Activated naive CD4-positive, alpha-beta T cell treated with anti-CD3 and anti-CD28 coated beads, Interleukin-2, amount 50 U/mL, for 24 hours (primary cell): ENCODE results near the gene AOAH.

ENCODE experiments used
- H3K27ac Mint-ChIP-seq: one replicate; pipeline ENCODE4 v1.8.0; 2021; ENCODE audit warnings: mild to moderate bottlenecking, mixed read lengths
- H3K27me3 Mint-ChIP-seq: one replicate; pipeline ENCODE4 v1.8.0; 2021; ENCODE audit warnings: mixed read lengths
- H3K36me3 Mint-ChIP-seq: one replicate; pipeline ENCODE4 v1.8.0; 2021; ENCODE audit warnings: mixed read lengths
- H3K4me1 Mint-ChIP-seq: one replicate; pipeline ENCODE4 v1.8.0; 2021; ENCODE audit warnings: mixed read lengths
- H3K4me3 Mint-ChIP-seq: one replicate; pipeline ENCODE4 v1.8.0; 2021; ENCODE audit warnings: mild to moderate bottlenecking, mixed read lengths
- H3K9me3 Mint-ChIP-seq: one replicate; pipeline ENCODE4 v1.8.0; 2021; ENCODE audit warnings: mixed read lengths

The AOAH gene

GRCh38 chr7:36723951-36724664 lies at the start of gene AOAH:
TSS of gene AOAH (minus strand) at chr7:36724494. CDS start at chr7:36724148, 346 bp downstream.
- Mint-ChIP-seq H3K4me3 (peak within 1 kb of the TSS; percentile 76), H3K27me3 (no peaks in the 10 kb centered on the region), H3K4me1 (peaks cover 74% of the 10 kb centered on the region), H3K9me3 (peaks cover 4% of the 10 kb centered on the region), H3K27ac (peak within 1 kb of the TSS; percentile 84), H3K36me3 (peaks cover 1% of the 10 kb centered on the region)

- H3K27ac Mint-ChIP-seq, result no peak overlapping the region
- H3K4me1 Mint-ChIP-seq, result peaks cover 27% of the 10 kb centered on the region
- H3K4me3 Mint-ChIP-seq, result no peak overlapping the region
- no peaks in the 10 kb centered on the region for H3K36me3 Mint-ChIP-seq
- no peaks in the 10 kb centered on the region for H3K9me3 Mint-ChIP-seq
- H3K27me3 Mint-ChIP-seq, result no peaks in the 10 kb centered on the region
Observed at GRCh38 chr7:36766451-36766850, 42.2 kb upstream of the AOAH start.

GRCh38 chr7:36765605-36766004 lies 41.3 kb upstream of the AOAH start:
- Mint-ChIP-seq H3K36me3 (no peaks in the 10 kb centered on the region), H3K4me3 (no peak overlapping the region), H3K4me1 (peaks cover 27% of the 10 kb centered on the region)

GRCh38 chr7:36764929-36765328 lies 40.6 kb upstream of the AOAH start:
- Mint-ChIP-seq H3K4me3 (no peak overlapping the region), H3K27ac (no peak overlapping the region), H3K36me3 (no peaks in the 10 kb centered on the region), H3K4me1 (peaks cover 27% of the 10 kb centered on the region), H3K27me3 (no peaks in the 10 kb centered on the region), H3K9me3 (no peaks in the 10 kb centered on the region)

More at GRCh38 chr7:36765605-36766004, 41.3 kb upstream of the AOAH start:
- Mint-ChIP-seq H3K9me3 (no peaks in the 10 kb centered on the region), H3K27me3 (no peaks in the 10 kb centered on the region), H3K27ac (no peak overlapping the region)

- H3K9me3 Mint-ChIP-seq, result no peaks in the 10 kb centered on the region
- peaks cover 27% of the 10 kb centered on the region for H3K4me1 Mint-ChIP-seq
- H3K4me3 Mint-ChIP-seq, result no peak overlapping the region
- no peaks in the 10 kb centered on the region for H3K27me3 Mint-ChIP-seq
- H3K27ac Mint-ChIP-seq, result no peak overlapping the region
- H3K36me3 Mint-ChIP-seq, result no peaks in the 10 kb centered on the region
Observed at GRCh38 chr7:36763132-36763816, 39.0 kb upstream of the AOAH start.

- Mint-ChIP-seq H3K27ac (no peak overlapping the region), H3K4me3 (no peak overlapping the region), H3K27me3 (no peaks in the 10 kb centered on the region), H3K36me3 (no peaks in the 10 kb centered on the region), H3K4me1 (peaks cover 27% of the 10 kb centered on the region), H3K9me3 (no peaks in the 10 kb centered on the region)
Observed at GRCh38 chr7:36762394-36762793, 38.1 kb upstream of the AOAH start.

- H3K27me3 Mint-ChIP-seq, result no peaks in the 10 kb centered on the region
- H3K27ac Mint-ChIP-seq, result no peak overlapping the region
- no peak overlapping the region for H3K4me3 Mint-ChIP-seq
- H3K36me3 Mint-ChIP-seq, result no peaks in the 10 kb centered on the region
- H3K4me1 Mint-ChIP-seq, result peaks cover 24% of the 10 kb centered on the region
- no peaks in the 10 kb centered on the region for H3K9me3 Mint-ChIP-seq
Observed at GRCh38 chr7:36761835-36762234, 37.5 kb upstream of the AOAH start.

- no peak overlapping the region for H3K27ac Mint-ChIP-seq
- no peaks in the 10 kb centered on the region for H3K27me3 Mint-ChIP-seq
- H3K9me3 Mint-ChIP-seq, result no peaks in the 10 kb centered on the region
- H3K4me3 Mint-ChIP-seq, result no peak overlapping the region
- H3K36me3 Mint-ChIP-seq, result no peaks in the 10 kb centered on the region
- H3K4me1 Mint-ChIP-seq, result peaks cover 17% of the 10 kb centered on the region
Observed at GRCh38 chr7:36760856-36761762, 36.8 kb upstream of the AOAH start.

GRCh38 chr7:36758879-36759278 lies 34.6 kb upstream of the AOAH start:
- H3K27ac Mint-ChIP-seq, result no peak overlapping the region
- H3K4me3 Mint-ChIP-seq, result no peak overlapping the region
- H3K27me3 Mint-ChIP-seq, result no peaks in the 10 kb centered on the region
- no peaks in the 10 kb centered on the region for H3K4me1 Mint-ChIP-seq
- H3K9me3 Mint-ChIP-seq, result no peaks in the 10 kb centered on the region
- no peaks in the 10 kb centered on the region for H3K36me3 Mint-ChIP-seq

GRCh38 chr7:36755484-36755883 lies 31.2 kb upstream of the AOAH start:
- Mint-ChIP-seq H3K4me3 (no peak overlapping the region), H3K4me1 (no peaks in the 10 kb centered on the region), H3K27ac (no peak overlapping the region)

GRCh38 chr7:36752026-36752711 lies 27.9 kb upstream of the AOAH start:
- Mint-ChIP-seq H3K27me3 (no peaks in the 10 kb centered on the region), H3K27ac (no peak overlapping the region), H3K36me3 (no peaks in the 10 kb centered on the region), H3K4me1 (peaks cover 14% of the 10 kb centered on the region), H3K4me3 (no peak overlapping the region), H3K9me3 (no peaks in the 10 kb centered on the region)

More at GRCh38 chr7:36755484-36755883, 31.2 kb upstream of the AOAH start:
- no peaks in the 10 kb centered on the region for H3K9me3 Mint-ChIP-seq
- no peaks in the 10 kb centered on the region for H3K27me3 Mint-ChIP-seq
- H3K36me3 Mint-ChIP-seq, result no peaks in the 10 kb centered on the region

- H3K27me3 Mint-ChIP-seq, result no peaks in the 10 kb centered on the region
- peaks cover 14% of the 10 kb centered on the region for H3K4me1 Mint-ChIP-seq
- H3K36me3 Mint-ChIP-seq, result no peaks in the 10 kb centered on the region
- H3K4me3 Mint-ChIP-seq, result no peak overlapping the region
- no peak overlapping the region for H3K27ac Mint-ChIP-seq
- H3K9me3 Mint-ChIP-seq, result no peaks in the 10 kb centered on the region
Observed at GRCh38 chr7:36750451-36750850, 26.2 kb upstream of the AOAH start.

GRCh38 chr7:36749282-36749960 lies 25.1 kb upstream of the AOAH start:
- Mint-ChIP-seq H3K27me3 (no peaks in the 10 kb centered on the region), H3K4me3 (no peak overlapping the region), H3K4me1 (peaks cover 14% of the 10 kb centered on the region)

GRCh38 chr7:36748017-36748487 lies 23.8 kb upstream of the AOAH start:
- Mint-ChIP-seq H3K36me3 (peaks cover 2% of the 10 kb centered on the region), H3K27ac (peak overlapping the region; percentile 48), H3K27me3 (no peaks in the 10 kb centered on the region), H3K9me3 (no peaks in the 10 kb centered on the region), H3K4me1 (peaks cover 14% of the 10 kb centered on the region), H3K4me3 (no peak overlapping the region)

More at GRCh38 chr7:36749282-36749960, 25.1 kb upstream of the AOAH start:
- Mint-ChIP-seq H3K36me3 (no peaks in the 10 kb centered on the region), H3K27ac (no peak overlapping the region), H3K9me3 (no peaks in the 10 kb centered on the region)
